ENCODE measurements around the gene GID4. TPM values are rescaled to one million over a fixed set of nuclear protein-coding genes. Genes with fewer than 3 reads are reported as not detected.
A peak's percentile ranks its signal among the peaks of the same experiment; 100 is the strongest.

Gene GID4
- polyA plus RNA-seq, 3 donors = 4.1 to 6.0 (median 4.4) TPM

GRCh38 chr17:18000030-18000408 lies 39.2 kb upstream of the GID4 start:
- Mint-ChIP-seq H3K27me3 (ENCODE audit: low read depth in 3 of 3) (peaks cover 0 to 2% (median 0%) of the 10 kb centered on the region in 3 donors), H3K9me3 (no peaks in the 10 kb centered on the region), H3K4me3 (no peak overlapping the region), H3K4me1 (no peaks in the 10 kb centered on the region), H3K36me3 (peaks cover 0 to 2% of the 10 kb centered on the region in 2 donors), H3K27ac (no peak overlapping the region)
- Histone ChIP-seq H3K4me3 (replicated peaks in 1 of 3; ENCODE audit: low read depth in 2 of 3, low read length in 3 of 3) (no peak overlapping the region), H3K9ac (ENCODE audit: insufficient read depth, low read length, poor library complexity, severe bottlenecking) (no peak overlapping the region), H3K79me2 (ENCODE audit: insufficient read depth, low read length) (no peaks in the 10 kb centered on the region), H4K20me1 (ENCODE audit: insufficient read depth, low read length) (no peaks in the 10 kb centered on the region), H3K4me1 (ENCODE audit: control insufficient read depth in 1 of 2, insufficient read depth in 2 of 2, low read length in 2 of 2) (no peaks in the 10 kb centered on the region), H3K4me2 (replicated peaks; ENCODE audit: extremely low read depth, low read length, poor library complexity, severe bottlenecking) (no peak overlapping the region), H2AFZ (ENCODE audit: insufficient read depth, low read depth, low read length, poor library complexity, severe bottlenecking) (no peak overlapping the region), H3K27ac (ENCODE audit: low read depth in 1 of 2, low read length in 2 of 2) (no peak overlapping the region), H3K36me3 (replicated peaks in 1 of 2; ENCODE audit: control insufficient read depth in 1 of 2, insufficient read depth in 2 of 2, low read length in 2 of 2) (no peaks in the 10 kb centered on the region), H3K9me3 (replicated peaks in 1 of 2; ENCODE audit: control insufficient read depth in 1 of 2, insufficient read depth in 1 of 2, low read length in 2 of 2) (no peaks in the 10 kb centered on the region), H3K27me3 (ENCODE audit: control insufficient read depth in 2 of 2, insufficient read depth in 2 of 2, low read length in 2 of 2) (no peaks in the 10 kb centered on the region)
- WGBS (ENCODE audit: insufficient coverage) = 95% methylated on average over 8 of the region's 8 CpGs
- intact Hi-C loops (cut with micrococcal nuclease) = no loop called here
- DNase-seq = no peak
- no peak for TF ChIP-seq CTCF (IDR thresholded peaks at IDR 0.05)

GRCh38 chr17:18002171-18002570 lies 37.0 kb upstream of the GID4 start:
- H3K4me3 Mint-ChIP-seq = no peak overlapping the region
- no CpG with 5 or more reads among the region's 2 CpGs for WGBS (ENCODE audit: insufficient coverage)
- Histone ChIP-seq H3K79me2 (ENCODE audit: insufficient read depth, low read length) (no peaks in the 10 kb centered on the region), H3K9ac (ENCODE audit: insufficient read depth, low read length, poor library complexity, severe bottlenecking) (no peak overlapping the region), H3K4me1 (ENCODE audit: control insufficient read depth in 1 of 2, insufficient read depth in 2 of 2, low read length in 2 of 2) (no peaks in the 10 kb centered on the region), H2AFZ (ENCODE audit: insufficient read depth, low read depth, low read length, poor library complexity, severe bottlenecking) (no peak overlapping the region), H3K9me3 (replicated peaks in 1 of 2; ENCODE audit: control insufficient read depth in 1 of 2, insufficient read depth in 1 of 2, low read length in 2 of 2) (no peaks in the 10 kb centered on the region), H3K36me3 (replicated peaks in 1 of 2; ENCODE audit: control insufficient read depth in 1 of 2, insufficient read depth in 2 of 2, low read length in 2 of 2) (peaks cover 8 to 18% of the 10 kb centered on the region in 2 donors), H3K4me3 (replicated peaks in 1 of 3; ENCODE audit: low read depth in 2 of 3, low read length in 3 of 3) (no peak overlapping the region), H3K27ac (ENCODE audit: low read depth in 1 of 2, low read length in 2 of 2) (no peak overlapping the region), H4K20me1 (ENCODE audit: insufficient read depth, low read length) (no peaks in the 10 kb centered on the region), H3K27me3 (ENCODE audit: control insufficient read depth in 2 of 2, insufficient read depth in 2 of 2, low read length in 2 of 2) (no peaks in the 10 kb centered on the region), H3K4me2 (replicated peaks; ENCODE audit: extremely low read depth, low read length, poor library complexity, severe bottlenecking) (no peak overlapping the region)
- peak overlapping the region in 1 of 7 donors; percentile 68 for H3K27ac Mint-ChIP-seq
- no peaks in the 10 kb centered on the region for H3K4me1 Mint-ChIP-seq
- intact Hi-C loops (cut with micrococcal nuclease) = no loop called here
- no peaks in the 10 kb centered on the region for H3K9me3 Mint-ChIP-seq
- TF ChIP-seq CTCF (IDR thresholded peaks at IDR 0.05) = no peak
- no peak for DNase-seq
- H3K36me3 Mint-ChIP-seq = peaks cover 14 to 15% of the 10 kb centered on the region in 2 donors
- peaks cover 0 to 2% (median 0%) of the 10 kb centered on the region in 3 donors for H3K27me3 Mint-ChIP-seq (ENCODE audit: low read depth in 3 of 3)
